ENCODE measurements around the gene AGT. TPM values are rescaled to one million over a fixed set of nuclear protein-coding genes. Genes with fewer than 3 reads are reported as not detected.
"Not testable (repeated sequence)": the region's sequence is repeated elsewhere in the genome, so short reads cannot be mapped to it uniquely, and the experiment has no call there.

AGT gene
- polyA plus RNA-seq, 5 donors: 0.40 to 5.8 (median 0.76) TPM

DNA sequence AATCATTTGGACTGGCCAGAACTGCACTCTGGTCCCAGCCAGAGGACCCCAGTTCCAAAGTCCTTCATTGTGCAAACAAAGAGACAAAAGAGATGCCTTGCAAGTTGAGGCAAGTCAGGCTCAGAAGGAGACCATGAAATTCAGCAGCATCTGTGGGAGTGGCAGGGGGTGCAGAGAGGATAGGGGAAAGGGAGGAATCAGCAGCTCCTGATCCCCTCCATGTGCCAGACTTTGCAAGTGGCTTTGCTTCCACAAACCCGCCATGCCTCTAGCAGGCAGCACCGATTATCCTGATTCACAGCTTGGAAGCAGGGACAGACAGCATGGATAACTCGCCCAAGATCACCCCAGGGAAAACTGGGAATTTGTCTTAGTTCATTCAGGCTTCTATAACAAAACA, 31.1 kb upstream of the AGT start:
- DNase-seq: no peak

DNA sequence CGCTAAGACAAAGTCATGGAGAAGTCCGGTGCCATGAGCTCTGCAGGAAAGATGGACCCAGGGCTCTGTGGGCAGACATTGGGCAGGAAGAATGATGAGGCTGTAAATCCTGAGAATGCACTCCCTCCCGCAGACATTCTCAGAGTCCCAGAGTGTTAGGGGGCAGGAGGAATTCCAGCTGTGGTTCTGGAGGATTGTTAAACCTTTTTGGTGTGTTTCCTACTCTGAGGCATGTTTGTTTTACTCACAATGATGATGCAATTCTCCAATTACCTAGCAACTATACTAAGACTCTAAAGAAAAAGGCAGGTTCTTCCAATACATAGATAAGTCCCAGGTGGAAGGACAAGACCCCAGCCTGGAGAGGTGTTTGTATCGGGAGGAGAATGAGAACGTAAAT, 30.5 kb upstream of the AGT start:
- DNase-seq: no peak

DNA sequence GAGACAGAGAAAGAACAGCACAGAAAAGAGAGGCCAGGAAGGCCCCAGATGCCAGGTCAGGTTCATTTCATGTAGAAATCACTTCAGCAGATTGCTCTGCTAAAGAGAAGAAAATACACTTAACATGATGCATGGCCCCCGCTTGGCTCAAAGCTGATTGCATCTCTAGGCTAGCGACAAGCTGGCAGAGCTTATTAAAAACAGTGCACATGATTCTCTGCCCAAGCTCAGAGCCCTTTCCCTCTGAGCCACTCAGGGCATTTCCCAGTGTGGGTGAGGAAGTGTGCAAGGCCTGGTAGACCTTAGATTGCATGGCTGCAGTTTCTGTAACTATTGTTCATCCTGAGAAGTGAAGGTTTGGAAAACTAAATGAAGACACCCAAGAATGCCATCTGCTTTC, 30.0 kb upstream of the AGT start:
- no peak for DNase-seq

- DNase-seq: no peak
Observed at GRCh38 chr1:230739564-230740290, 25.8 kb upstream of the AGT start.

GRCh38 chr1:230737622-230738262, 23.8 kb upstream of the AGT start:
- DNase-seq: no peak

- no peak for DNase-seq
Observed at GRCh38 chr1:230735447-230735846, 21.5 kb upstream of the AGT start.

- no peak for DNase-seq
Observed at GRCh38 chr1:230730977-230731376, 17.1 kb upstream of the AGT start.

DNA sequence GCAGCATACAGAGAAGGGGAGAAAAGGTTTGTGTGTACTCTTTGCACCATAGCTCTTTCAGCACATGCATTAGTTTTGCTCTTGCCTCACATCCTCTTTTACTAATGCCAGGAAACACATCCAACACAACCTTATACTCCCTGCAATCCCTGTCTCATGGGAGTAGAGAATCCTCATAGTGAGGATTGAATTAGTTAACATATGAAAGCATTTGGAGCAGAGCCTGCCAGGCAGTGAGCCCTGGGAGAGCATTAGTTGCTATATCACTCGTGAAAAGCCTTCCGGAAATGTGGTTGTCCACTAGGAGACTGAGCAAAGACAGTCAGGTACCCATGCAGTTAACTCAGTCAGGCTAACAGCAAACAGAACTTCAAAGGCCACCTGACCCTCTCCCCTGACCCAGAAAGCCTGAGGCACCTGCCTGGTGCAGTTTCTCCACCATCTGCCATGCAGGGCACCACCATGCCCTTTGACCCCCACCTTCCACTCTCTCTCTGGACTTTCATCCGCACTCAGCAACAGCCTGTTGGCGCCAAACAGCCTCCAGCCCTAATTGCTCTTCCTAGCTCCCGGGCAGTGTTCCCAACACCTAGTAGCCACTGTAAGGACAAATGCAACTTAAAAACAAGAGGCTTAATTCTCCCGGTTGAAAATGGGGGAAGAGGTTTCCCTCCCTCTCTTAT, 14.9 kb upstream of the AGT start:
- DNase-seq: no peak

- DNase-seq: no peak
Observed at GRCh38 chr1:230725256-230726012, 11.5 kb upstream of the AGT start.

DNA sequence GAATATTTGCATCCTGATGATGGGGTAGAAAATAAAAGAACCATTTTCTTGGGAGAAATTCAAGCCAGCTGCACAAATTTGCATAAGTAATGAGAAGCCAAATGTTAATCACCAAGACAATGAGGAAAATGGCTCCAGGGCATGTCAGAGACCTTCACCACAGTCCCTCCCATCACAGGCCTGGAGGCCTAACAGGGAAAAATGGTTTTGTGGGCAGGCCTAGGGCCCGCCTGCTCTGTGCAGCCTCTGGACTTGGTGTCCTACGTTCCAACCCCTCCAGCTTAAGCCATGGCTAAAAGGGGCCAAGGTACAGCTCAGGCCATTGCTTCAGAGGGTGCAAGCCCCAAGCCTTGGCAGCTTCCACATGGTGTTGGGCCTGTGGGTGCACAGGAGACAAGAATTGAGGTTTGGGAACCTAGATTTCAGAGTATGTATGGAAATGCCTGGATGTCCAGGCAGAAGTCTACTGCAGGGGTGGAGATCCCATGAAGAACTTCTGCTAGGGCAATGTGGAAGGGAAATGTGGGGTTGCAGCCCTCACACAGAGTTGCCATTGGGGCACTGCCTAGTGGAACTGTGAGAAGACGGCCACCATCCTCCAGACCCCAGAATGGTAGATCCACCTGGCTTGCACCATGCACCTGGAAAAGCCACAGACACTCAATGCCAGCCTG, 8.1 kb upstream of the AGT start:
- DNase-seq: not testable (repeated sequence)

GRCh38 chr1:230717251-230717650, 3.3 kb upstream of the AGT start:
- DNase-seq: no peak

DNA sequence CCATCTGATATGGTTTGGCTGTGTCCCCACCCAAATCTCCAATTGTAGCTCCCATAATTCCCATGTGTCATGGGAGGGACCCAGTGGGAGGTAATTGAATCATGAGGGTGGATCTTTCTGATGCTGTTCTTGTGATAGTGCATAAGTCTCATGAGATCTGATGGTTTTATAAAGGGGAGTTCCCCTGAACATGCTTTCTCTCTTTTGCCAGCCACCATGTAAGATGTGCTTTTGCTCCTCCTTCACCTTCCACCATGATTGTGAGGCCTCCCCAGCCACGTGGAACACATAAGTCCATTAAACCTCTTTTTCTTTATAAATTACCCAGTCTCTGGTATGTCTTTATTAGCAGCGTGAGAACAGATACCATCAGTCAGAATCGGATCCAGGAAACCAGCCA, 2.5 kb upstream of the AGT start:
- not testable (repeated sequence) for DNase-seq

DNA sequence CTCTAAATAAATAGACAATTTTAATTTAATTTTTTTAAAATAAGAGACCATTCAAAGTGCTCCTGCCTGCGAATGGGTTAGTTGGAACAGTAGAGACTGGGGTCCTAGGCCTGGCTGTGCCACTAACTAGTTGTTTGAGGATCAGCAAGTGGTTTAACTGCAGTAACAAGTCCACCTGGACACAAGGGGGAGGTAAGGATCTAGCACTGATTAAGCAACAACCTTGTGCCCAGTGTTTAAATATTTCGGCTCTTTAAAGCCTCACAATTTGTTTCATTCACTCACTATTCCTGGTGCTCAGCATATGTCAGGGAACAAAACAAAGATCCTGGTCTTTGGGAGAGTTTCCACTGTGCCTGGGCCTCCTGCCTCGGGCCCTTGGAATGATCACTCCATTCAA, 1.6 kb upstream of the AGT start:
- DNase-seq: no peak

GRCh38 chr1:230713547-230713914, 391 bp downstream of the AGT start:
- no peak for DNase-seq

GRCh38 chr1:230713138-230713537, 784 bp downstream of the AGT start:
- DNase-seq: no peak

GRCh38 chr1:230712470-230712942, 1.4 kb downstream of the AGT start:
- no peak for DNase-seq

GRCh38 chr1:230711245-230711644, 2.7 kb downstream of the AGT start:
- no peak for DNase-seq

DNA sequence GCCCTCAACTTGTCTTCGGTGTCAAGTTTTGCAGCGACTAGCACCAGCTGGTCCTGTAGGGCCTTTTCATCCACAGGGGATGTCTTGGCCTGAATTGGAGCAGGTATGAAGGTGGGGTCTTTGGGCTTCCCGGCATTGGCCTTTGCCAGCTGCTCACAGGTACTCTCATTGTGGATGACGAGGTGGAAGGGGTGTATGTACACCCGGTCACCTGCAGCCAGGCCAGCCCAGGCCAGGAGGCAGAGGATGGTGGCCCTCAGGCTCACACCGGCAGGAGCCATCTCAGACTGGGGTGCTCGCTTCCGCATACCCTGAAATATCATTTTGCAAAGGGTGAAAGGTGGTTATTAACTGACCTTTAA, 3.4 kb downstream of the AGT start:
- DNase-seq: no peak

DNA sequence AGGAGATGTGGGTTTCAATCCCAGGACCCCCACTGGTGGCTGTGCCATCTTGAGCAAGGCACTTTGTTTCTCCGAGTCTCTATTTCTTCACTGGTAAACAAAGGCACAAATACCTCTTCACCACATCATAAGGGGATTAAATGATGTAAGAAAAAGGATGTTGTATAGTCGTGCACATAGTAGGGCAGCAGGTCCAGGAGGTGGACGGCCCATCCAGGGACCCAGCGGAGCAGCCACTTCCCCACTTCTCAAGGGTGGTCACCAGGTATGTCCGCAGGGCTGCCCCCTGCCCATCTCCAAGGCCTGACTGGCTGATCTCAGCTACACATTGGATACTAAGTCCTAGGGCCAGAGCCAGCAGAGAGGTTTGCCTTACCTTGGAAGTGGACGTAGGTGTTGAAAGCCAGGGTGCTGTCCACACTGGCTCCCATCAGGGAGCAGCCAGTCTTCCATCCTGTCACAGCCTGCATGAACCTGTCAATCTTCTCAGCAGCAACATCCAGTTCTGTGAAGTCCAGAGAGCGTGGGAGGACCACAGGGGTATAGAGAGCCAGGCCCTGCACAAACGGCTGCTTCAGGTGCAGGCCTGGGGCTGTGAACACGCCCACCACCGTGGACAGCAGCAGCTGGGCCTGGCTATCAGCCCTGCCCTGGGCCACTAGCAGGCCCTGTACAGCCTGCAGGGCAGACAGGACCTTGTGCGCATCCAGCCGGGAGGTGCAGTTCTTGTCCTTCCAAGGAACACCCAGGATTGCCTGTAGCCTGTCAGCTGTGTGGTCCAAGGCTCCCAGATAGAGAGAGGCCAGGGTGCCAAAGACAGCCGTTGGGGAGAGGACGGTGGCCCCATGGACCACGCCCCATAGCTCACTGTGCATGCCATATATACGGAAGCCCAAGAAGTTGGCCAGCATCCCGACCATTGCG, 4.0 kb downstream of the AGT start:
- DNase-seq: no peak

Data from right lung (tissue), 5 donors.